DND-41 (cell line): ENCODE measurements around the gene BOD1L1.

Experiments
- ATAC-seq: fragments of 200-7000 bp; cut with Tn5 transposase; 3 replicates; pipeline ENCODE4 v1.9.1; 2021; ENCODE audit warnings: low read depth; ENCODE audit not compliant: insufficient read depth
- DNase-seq: peaks from one replicate; pipeline ENCODE4 v3.0.0-alpha.2; 2020
- H2AFZ ChIP-seq: 2 replicates; pipeline ENCODE4 v1.6.0; 2012; ENCODE audit warnings: low read depth, low read length
- H3K27ac ChIP-seq: 2 replicates; pipeline ENCODE4 v1.5.1; 2012; ENCODE audit warnings: low read length, inconsistent platforms
- H3K27me3 ChIP-seq: fragments of 200-600 bp; sonication (generic); 2 replicates; pipeline ENCODE4 v1.6.0; 2012; ENCODE audit warnings: low read length, mild to moderate bottlenecking, inconsistent platforms; ENCODE audit not compliant: insufficient read depth, poor library complexity
- H3K36me3 ChIP-seq: 2 replicates; pipeline ENCODE4 v1.5.1; 2012; ENCODE audit warnings: low read length, inconsistent platforms; ENCODE audit not compliant: insufficient read depth
- H3K4me1 ChIP-seq: 2 replicates; pipeline ENCODE4 v1.5.1; 2012; ENCODE audit warnings: mild to moderate bottlenecking, low read length; ENCODE audit not compliant: insufficient read depth
- H3K4me2 ChIP-seq: 2 replicates; pipeline ENCODE4 v1.6.0; 2012; ENCODE audit warnings: mild to moderate bottlenecking, moderate library complexity, low read length, inconsistent platforms; ENCODE audit not compliant: insufficient read depth
- H3K4me3 ChIP-seq, 2 experiments: fragments of 200-600 bp in 1 of 2; shearing (Covaris generic) in 1 of 2; 2 replicates each; pipeline ENCODE4 v1.5.1; 2012 to 2016; ENCODE audit warnings: inconsistent platforms in 2 of 2, low read length in 2 of 2, mild to moderate bottlenecking in 2 of 2, low read depth in 1 of 2, moderate library complexity in 1 of 2
- H3K79me2 ChIP-seq: 2 replicates; pipeline ENCODE4 v1.6.0; 2012; ENCODE audit warnings: low read length, inconsistent platforms; ENCODE audit not compliant: insufficient read depth
- H3K9ac ChIP-seq: 2 replicates; pipeline ENCODE4 v1.6.0; 2012; ENCODE audit warnings: low read depth, mild to moderate bottlenecking, inconsistent platforms, low read length, moderate library complexity
- H3K9me3 ChIP-seq: 2 replicates; pipeline ENCODE4 v1.5.1; 2012; ENCODE audit warnings: low read length, moderate library complexity, mild to moderate bottlenecking, inconsistent platforms; ENCODE audit not compliant: insufficient read depth, severe bottlenecking
- H4K20me1 ChIP-seq: 2 replicates; pipeline ENCODE4 v1.6.0; 2012; ENCODE audit warnings: low read length; ENCODE audit not compliant: insufficient read depth
- CTCF ChIP-seq: IDR thresholded peaks from 2 replicates; pipeline ENCODE4 v1.5.1; 2012; ENCODE audit warnings: borderline replicate concordance, low read length, moderate library complexity, mild to moderate bottlenecking; ENCODE audit not compliant: poor library complexity, severe bottlenecking; ENCODE audit errors: extremely low read depth
- EZH2 ChIP-seq: IDR thresholded peaks from 3 replicates; pipeline ENCODE4 v1.6.1; 2012; ENCODE audit warnings: borderline replicate concordance, low read depth, mild to moderate bottlenecking, moderate library complexity, low read length, inconsistent platforms; ENCODE audit not compliant: severe bottlenecking

Gene BOD1L1

DNA sequence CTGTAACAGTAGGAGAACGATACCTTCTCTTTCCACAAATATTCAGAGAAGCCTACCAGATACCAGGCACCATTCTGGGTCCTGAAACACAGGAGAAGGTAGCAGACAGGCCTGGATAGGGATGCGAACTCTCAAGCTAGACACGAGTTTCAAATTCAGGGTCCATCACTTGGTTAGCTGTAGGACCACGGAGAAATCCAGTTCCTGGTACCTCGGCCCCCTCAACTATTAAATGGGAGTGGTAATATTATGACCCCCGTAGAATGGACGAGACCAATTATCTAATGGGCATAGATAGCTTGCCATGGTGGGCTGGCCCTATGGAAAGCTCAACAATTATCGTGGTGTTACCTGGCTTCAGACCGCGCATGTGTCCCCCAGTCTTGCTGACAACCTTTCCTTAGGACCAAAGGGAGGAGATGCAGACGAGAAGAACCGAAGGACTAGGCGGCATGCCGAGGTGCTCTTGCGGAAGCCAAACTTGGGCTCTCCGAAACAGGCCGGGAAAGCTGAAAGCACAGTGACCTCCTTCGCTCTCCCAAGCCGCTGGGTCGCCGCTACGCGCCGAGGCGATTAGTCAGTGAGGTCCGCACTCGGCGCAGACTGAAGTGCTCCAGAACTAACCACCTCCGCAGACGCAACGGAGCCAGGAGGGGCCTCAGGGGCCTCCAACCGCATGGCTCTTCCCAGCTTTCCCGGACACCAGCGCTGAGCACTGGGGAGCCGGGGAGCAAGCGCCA, 102.9 kb downstream of the BOD1L1 start:
- Histone ChIP-seq H3K4me1 (no peaks in the 10 kb centered on the region), H3K9ac (no peak overlapping the region), H3K9me3 (no peaks in the 10 kb centered on the region), H3K79me2 (no peaks in the 10 kb centered on the region), H3K27me3 (no peaks in the 10 kb centered on the region), H3K27ac (no peak overlapping the region), H3K4me2 (no peak overlapping the region), H4K20me1 (no peaks in the 10 kb centered on the region), H3K36me3 (no peaks in the 10 kb centered on the region), H2AFZ (no peak overlapping the region), H3K4me3 (no peak overlapping the region)
- ATAC-seq (no peak), DNase-seq (no peak)
- no peak for TF ChIP-seq CTCF
- TF ChIP-seq EZH2, result no peak

GRCh38 chr4:13523591-13524503, 103.7 kb downstream of the BOD1L1 start:
- Histone ChIP-seq H3K4me1 (no peaks in the 10 kb centered on the region), H3K36me3 (no peaks in the 10 kb centered on the region), H3K27ac (no peak overlapping the region), H3K4me2 (no peak overlapping the region), H3K27me3 (no peaks in the 10 kb centered on the region), H3K9me3 (no peaks in the 10 kb centered on the region), H2AFZ (no peak overlapping the region), H3K9ac (no peak overlapping the region), H3K79me2 (no peaks in the 10 kb centered on the region), H4K20me1 (no peaks in the 10 kb centered on the region), H3K4me3 (no peak overlapping the region)
- DNase-seq (no peak), ATAC-seq (no peak)
- TF ChIP-seq EZH2, result no peak
- TF ChIP-seq CTCF, result no peak

GRCh38 chr4:13523105-13523477, 104.4 kb downstream of the BOD1L1 start:
- DNase-seq (no peak), ATAC-seq (no peak)
- H3K27ac ChIP-seq, result no peak overlapping the region
- H2AFZ ChIP-seq, result no peak overlapping the region
- no peak for TF ChIP-seq EZH2
- TF ChIP-seq CTCF, result no peak
- H4K20me1 ChIP-seq, result no peaks in the 10 kb centered on the region
- H3K36me3 ChIP-seq, result no peaks in the 10 kb centered on the region
- H3K4me2 ChIP-seq, result no peak overlapping the region
- no peaks in the 10 kb centered on the region for H3K4me1 ChIP-seq
- H3K9me3 ChIP-seq, result no peaks in the 10 kb centered on the region
- H3K27me3 ChIP-seq, result no peaks in the 10 kb centered on the region
- H3K79me2 ChIP-seq, result no peaks in the 10 kb centered on the region
- H3K4me3 ChIP-seq, result no peak overlapping the region
- H3K9ac ChIP-seq, result no peak overlapping the region
